ENCODE results near the gene EPS15. TPM values are rescaled to one million over a fixed set of nuclear protein-coding genes. Genes with fewer than 3 reads are reported as not detected.
A peak's percentile ranks its signal among the peaks of the same experiment; 100 is the strongest.

EPS15 gene
- total RNA-seq, 1 donor from 2014 or later: 44.6 TPM

DNA sequence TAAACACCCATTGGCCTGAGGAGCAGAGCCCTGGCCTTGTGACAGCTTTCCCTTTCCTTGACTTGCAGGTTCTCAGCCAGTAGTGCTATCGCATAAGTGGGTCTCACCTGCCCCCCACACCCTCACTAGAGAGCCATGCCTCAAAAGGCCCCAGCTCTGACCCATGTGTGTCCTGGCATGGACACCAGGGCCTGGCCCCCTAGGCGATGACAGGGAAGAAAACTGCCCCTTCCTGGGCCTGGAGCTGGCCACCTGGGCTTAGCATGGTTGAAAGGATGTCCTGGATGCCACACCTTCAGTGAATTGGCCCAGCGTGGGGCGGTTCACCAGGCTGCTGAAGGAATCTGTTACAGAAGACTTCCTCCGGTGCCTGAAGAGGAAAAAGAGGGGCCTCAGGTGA is 207.2 kb downstream of the EPS15 start:
- Histone ChIP-seq H3K36me3 (no peaks in the 10 kb centered on the region), H3K9me3 (no peaks in the 10 kb centered on the region), H3K27ac (no peak overlapping the region), H3K4me3 (no peak overlapping the region), H3K4me1 (peaks cover 2 to 3% of the 10 kb centered on the region in 2 donors), H3K27me3 (no peaks in the 10 kb centered on the region)
- intact Hi-C loops (cut with DNase I): no loop called here
- no peak for TF ChIP-seq CTCF (IDR thresholded peaks at IDR 0.05)
- DNase-seq (ENCODE audit: low spot score in 2 of 2): no peak

- DNase-seq (ENCODE audit: low spot score in 2 of 2): no peak
- no peaks in the 10 kb centered on the region for H3K27me3 ChIP-seq
- H3K9me3 ChIP-seq: no peaks in the 10 kb centered on the region
- no peaks in the 10 kb centered on the region for H3K36me3 ChIP-seq
- H3K4me1 ChIP-seq: peaks cover 2 to 3% of the 10 kb centered on the region in 2 donors
- H3K4me3 ChIP-seq: no peak overlapping the region
- no peak overlapping the region for H3K27ac ChIP-seq
- intact Hi-C loops (cut with DNase I): no loop called here
- no peak for TF ChIP-seq CTCF (IDR thresholded peaks at IDR 0.05)
These were observed 208.0 kb downstream of the EPS15 start for GRCh38 chr1:51310871-51311613.

GRCh38 chr1:51309291-51309690 is 209.8 kb downstream of the EPS15 start:
- no peak overlapping the region for H3K4me3 ChIP-seq
- H3K27ac ChIP-seq: no peak overlapping the region
- intact Hi-C loops (cut with DNase I): no loop called here
- peak in 1 of 3 experiments; percentile 13 for TF ChIP-seq CTCF (IDR thresholded peaks at IDR 0.05)
- H3K9me3 ChIP-seq: no peaks in the 10 kb centered on the region
- no peaks in the 10 kb centered on the region for H3K27me3 ChIP-seq
- peaks cover 2 to 3% of the 10 kb centered on the region in 2 donors for H3K4me1 ChIP-seq
- no peak for DNase-seq (ENCODE audit: low spot score in 2 of 2)
- no peaks in the 10 kb centered on the region for H3K36me3 ChIP-seq

- no peak for TF ChIP-seq CTCF (IDR thresholded peaks at IDR 0.05)
- peaks cover 0 to under 1% of the 10 kb centered on the region in 2 donors for H3K4me1 ChIP-seq
- H3K4me3 ChIP-seq: no peak overlapping the region
- no peaks in the 10 kb centered on the region for H3K9me3 ChIP-seq
- no peaks in the 10 kb centered on the region for H3K36me3 ChIP-seq
- H3K27ac ChIP-seq: no peak overlapping the region
- intact Hi-C loops (cut with DNase I): no loop called here
- DNase-seq (ENCODE audit: low spot score in 2 of 2): no peak
- no peaks in the 10 kb centered on the region for H3K27me3 ChIP-seq
These were observed 210.4 kb downstream of the EPS15 start for GRCh38 chr1:51308636-51309035.

GRCh38 chr1:51306950-51307349 is 212.1 kb downstream of the EPS15 start:
- Histone ChIP-seq H3K27me3 (no peaks in the 10 kb centered on the region), H3K4me1 (peaks cover 0 to 3% of the 10 kb centered on the region in 2 donors), H3K27ac (no peak overlapping the region), H3K4me3 (no peak overlapping the region), H3K36me3 (no peaks in the 10 kb centered on the region), H3K9me3 (no peaks in the 10 kb centered on the region)
- TF ChIP-seq CTCF (IDR thresholded peaks at IDR 0.05): no peak
- intact Hi-C loops (cut with DNase I): no loop called here
- DNase-seq (ENCODE audit: low spot score in 2 of 2): no peak
